BE2C (cell line): Measurements from ENCODE around the gene SEPHS1.

Experiments
- DNase-seq: peaks from one replicate; pipeline ENCODE4 v3.0.0-alpha.2; 2020
- H3K27me3 ChIP-seq: fragments of 250-450 bp; sonication (Bioruptor Pico); 2 replicates; pipeline ENCODE4 v1.5.1; 2020; ENCODE audit warnings: mild to moderate bottlenecking
- H3K36me3 ChIP-seq: fragments of 250-450 bp; sonication (Bioruptor Pico); 2 replicates; pipeline ENCODE4 v1.5.1; 2020; ENCODE audit warnings: mild to moderate bottlenecking
- H3K4me1 ChIP-seq: fragments of 250-450 bp; sonication (Bioruptor Pico); 2 replicates; pipeline ENCODE4 v1.5.1; 2020
- H3K4me3 ChIP-seq: 2 replicates; pipeline ENCODE4 v1.5.1; 2011; ENCODE audit warnings: low read depth, low read length
- H3K9me3 ChIP-seq: fragments of 250-450 bp; sonication (Bioruptor Pico); 2 replicates; pipeline ENCODE4 v1.5.1; 2020
- TF ChIP-seq, protein P1 (sequence below): IDR thresholded peaks from 2 replicates; pipeline ENCODE4 v1.5.1; 2012; ENCODE audit warnings: mild to moderate bottlenecking, low read depth, low read length

SEPHS1 gene

GRCh38 chr10:13328613-13329012 is 19.5 kb downstream of the SEPHS1 start:
- H3K9me3 ChIP-seq: no peaks in the 10 kb centered on the region
- H3K4me1 ChIP-seq: no peaks in the 10 kb centered on the region
- peaks cover 56% of the 10 kb centered on the region for H3K36me3 ChIP-seq
- no peaks in the 10 kb centered on the region for H3K27me3 ChIP-seq
- DNase-seq: no peak
- H3K4me3 ChIP-seq: no peak overlapping the region
- TF ChIP-seq, protein P1, sequence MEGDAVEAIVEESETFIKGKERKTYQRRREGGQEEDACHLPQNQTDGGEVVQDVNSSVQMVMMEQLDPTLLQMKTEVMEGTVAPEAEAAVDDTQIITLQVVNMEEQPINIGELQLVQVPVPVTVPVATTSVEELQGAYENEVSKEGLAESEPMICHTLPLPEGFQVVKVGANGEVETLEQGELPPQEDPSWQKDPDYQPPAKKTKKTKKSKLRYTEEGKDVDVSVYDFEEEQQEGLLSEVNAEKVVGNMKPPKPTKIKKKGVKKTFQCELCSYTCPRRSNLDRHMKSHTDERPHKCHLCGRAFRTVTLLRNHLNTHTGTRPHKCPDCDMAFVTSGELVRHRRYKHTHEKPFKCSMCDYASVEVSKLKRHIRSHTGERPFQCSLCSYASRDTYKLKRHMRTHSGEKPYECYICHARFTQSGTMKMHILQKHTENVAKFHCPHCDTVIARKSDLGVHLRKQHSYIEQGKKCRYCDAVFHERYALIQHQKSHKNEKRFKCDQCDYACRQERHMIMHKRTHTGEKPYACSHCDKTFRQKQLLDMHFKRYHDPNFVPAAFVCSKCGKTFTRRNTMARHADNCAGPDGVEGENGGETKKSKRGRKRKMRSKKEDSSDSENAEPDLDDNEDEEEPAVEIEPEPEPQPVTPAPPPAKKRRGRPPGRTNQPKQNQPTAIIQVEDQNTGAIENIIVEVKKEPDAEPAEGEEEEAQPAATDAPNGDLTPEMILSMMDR: no peak

- no peaks in the 10 kb centered on the region for H3K27me3 ChIP-seq
- TF ChIP-seq, protein P1: no peak
- no peak for DNase-seq
- H3K9me3 ChIP-seq: no peaks in the 10 kb centered on the region
- H3K36me3 ChIP-seq: peaks cover 54% of the 10 kb centered on the region
- H3K4me3 ChIP-seq: no peak overlapping the region
- no peaks in the 10 kb centered on the region for H3K4me1 ChIP-seq
These were observed 20.0 kb downstream of the SEPHS1 start for GRCh38 chr10:13328126-13328525.

- Histone ChIP-seq H3K9me3 (no peaks in the 10 kb centered on the region), H3K4me1 (no peaks in the 10 kb centered on the region), H3K4me3 (no peak overlapping the region), H3K36me3 (peaks cover 60% of the 10 kb centered on the region), H3K27me3 (no peaks in the 10 kb centered on the region)
- no peak for DNase-seq
- TF ChIP-seq, protein P1: no peak
These were observed 20.6 kb downstream of the SEPHS1 start for GRCh38 chr10:13327534-13327933.

DNA sequence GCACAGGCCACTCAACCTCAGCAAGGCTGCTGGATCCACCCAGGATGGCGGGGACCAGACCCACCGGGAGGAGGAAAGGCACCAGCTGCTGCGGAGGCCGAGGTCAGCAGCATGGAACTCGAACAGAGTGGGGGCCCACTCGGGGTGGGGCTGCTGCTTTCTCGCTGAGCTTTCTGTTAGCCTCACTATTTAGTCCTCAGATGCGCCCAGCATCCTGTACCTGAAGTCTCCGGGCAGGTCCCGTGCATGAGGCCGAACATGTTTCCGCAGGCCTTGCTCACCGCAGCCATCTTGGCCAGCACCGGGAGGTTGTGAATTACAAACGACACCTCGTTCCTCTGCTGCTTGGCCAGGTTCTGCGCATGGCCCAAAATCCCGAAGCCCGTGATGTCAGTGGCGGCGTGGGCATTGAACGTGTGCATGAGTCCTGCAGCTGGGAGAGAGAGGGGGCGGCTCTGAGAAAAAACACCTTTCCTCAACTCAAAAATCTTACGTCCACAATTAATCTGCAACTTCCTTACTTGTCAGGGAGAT is 25.4 kb downstream of the SEPHS1 start:
- H3K36me3 ChIP-seq: peaks cover 44% of the 10 kb centered on the region
- no peak overlapping the region for H3K4me3 ChIP-seq
- TF ChIP-seq, protein P1: no peak
- no peaks in the 10 kb centered on the region for H3K27me3 ChIP-seq
- no peaks in the 10 kb centered on the region for H3K4me1 ChIP-seq
- no peak for DNase-seq
- H3K9me3 ChIP-seq: no peaks in the 10 kb centered on the region

- no peaks in the 10 kb centered on the region for H3K4me1 ChIP-seq
- H3K27me3 ChIP-seq: no peaks in the 10 kb centered on the region
- TF ChIP-seq, protein P1: no peak
- DNase-seq: no peak
- H3K9me3 ChIP-seq: no peaks in the 10 kb centered on the region
- H3K36me3 ChIP-seq: peaks cover 41% of the 10 kb centered on the region
- H3K4me3 ChIP-seq: no peak overlapping the region
These were observed 26.5 kb downstream of the SEPHS1 start for GRCh38 chr10:13321576-13321975.

DNA sequence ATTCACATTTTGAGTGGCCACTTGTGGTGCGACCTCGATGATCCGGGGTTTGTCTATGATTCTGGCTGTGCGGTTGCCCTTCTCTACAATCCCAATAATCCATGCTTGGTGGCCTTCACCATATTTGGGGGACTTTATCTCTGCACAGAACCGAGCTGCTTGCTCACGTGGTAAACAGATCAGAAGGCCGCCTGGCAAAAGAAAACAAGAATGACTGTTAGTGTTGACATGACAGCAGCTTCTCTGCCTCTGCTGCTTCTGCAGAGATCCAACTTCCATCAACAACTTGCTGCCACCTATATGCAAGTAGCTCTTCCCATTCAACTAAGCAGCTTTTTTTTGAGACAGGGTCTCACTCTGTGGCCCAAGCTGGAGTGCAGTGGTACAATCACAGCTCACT is 28.9 kb downstream of the SEPHS1 start:
- H3K4me3 ChIP-seq: no peak overlapping the region
- TF ChIP-seq, protein P1: no peak

More for the DNA sequence above, 28.9 kb downstream of the SEPHS1 start:
- no peak for DNase-seq
- peaks cover 24% of the 10 kb centered on the region for H3K36me3 ChIP-seq
- no peaks in the 10 kb centered on the region for H3K4me1 ChIP-seq
- H3K27me3 ChIP-seq: no peaks in the 10 kb centered on the region
- H3K9me3 ChIP-seq: no peaks in the 10 kb centered on the region
